Endometrial microvascular endothelial cells (primary cell): ENCODE data around the gene VWA5B1. TPM values are rescaled to one million over a fixed set of nuclear protein-coding genes. Genes with fewer than 3 reads are reported as not detected.

Experiments used
- in situ Hi-C: cut with HindIII; loops from 2 replicates; pipeline ENCODE4 v1.10.0; 2017; ENCODE audit warnings: low sequenced_read_pairs, low pct_unique_long_range_greater_than_20kb; ENCODE audit errors: inconsistent ontology term
- total RNA-seq: library from RNA; depleted of rRNA; stranded (reverse); fragments of >200 nt; gene quantifications from one replicate; pipeline ENCODE4 v1.2.3, GENCODE V29; 2015; ENCODE audit errors: inconsistent ontology term

The VWA5B1 gene
- total RNA-seq, 1 donor from 2014 or later = not detected

DNA sequence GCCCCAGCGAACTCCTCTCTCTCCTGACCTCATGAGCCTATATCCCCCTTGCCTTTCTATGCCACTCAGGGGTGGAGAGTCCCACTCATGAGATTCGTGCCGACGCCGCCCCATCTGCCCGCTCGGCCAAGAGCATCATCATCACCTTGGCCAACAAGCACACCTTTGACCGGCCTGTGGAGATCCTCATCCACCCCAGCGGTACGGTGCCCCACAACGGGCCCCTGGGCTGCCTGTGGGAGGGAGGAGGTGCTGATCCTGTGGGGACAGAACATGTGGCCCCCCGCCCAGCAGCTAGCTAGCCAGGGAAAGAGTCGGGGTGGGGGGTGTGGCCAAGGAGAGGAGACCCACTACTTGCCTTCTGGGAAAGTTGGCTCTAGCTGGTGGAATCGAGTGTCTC, 27.8 kb downstream of the VWA5B1 start:
- in situ Hi-C loops = no loop called here

DNA sequence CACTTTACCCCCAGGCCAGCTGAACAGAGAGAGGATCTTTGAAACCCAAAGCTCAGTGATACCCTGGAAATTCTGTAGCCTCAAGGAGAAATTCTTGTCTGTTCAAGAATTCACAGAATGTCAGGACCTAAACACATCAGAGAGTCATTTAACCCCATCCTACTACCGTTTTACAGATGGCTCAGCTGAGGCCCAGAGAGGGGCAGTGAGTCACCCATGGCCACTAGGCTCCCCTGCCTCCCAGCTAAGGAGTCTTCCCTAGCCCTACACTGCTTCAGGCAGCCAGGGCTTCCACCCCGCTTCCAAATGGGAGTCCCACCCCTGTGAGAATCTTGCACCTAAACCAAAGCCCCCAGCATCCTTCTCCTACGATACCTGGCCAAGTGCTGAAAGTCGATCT, 28.3 kb downstream of the VWA5B1 start:
- in situ Hi-C loops = no loop called here

DNA sequence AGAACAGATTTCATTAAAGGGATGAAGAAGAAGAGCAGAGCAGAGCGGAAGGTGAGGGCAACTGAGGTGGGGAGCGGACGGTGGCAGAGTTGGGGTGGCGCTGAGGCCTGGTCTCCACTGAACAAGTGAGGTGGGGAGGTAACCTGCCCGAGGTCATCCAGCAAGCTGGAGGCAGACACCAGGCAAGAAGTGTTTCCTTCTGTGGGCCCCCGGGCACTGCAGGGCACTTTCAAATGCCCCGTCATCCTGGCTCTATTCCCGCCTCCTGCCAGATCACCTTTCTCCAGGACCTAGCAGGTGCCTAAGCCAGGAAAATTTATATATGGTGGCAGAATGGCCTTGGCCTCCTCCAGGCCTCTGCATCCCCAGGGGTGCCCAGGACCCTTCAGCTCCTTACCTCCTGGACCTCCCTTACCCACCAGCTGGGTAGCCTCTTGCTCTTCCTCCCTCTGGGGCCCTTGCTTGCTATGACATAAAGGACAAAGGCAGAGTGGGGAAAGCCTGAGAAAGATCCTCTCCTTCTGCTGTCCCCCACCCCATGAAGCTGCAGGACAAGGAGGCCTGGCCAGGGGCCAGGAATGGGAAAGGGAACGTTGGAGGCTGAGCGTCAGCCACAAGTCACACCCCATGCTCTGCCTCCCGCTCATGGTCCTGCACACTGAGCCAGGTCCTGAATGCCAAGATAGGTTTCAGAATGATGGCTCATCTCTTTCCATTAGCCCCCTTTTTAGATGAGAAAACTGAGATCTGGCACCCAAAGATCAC, 29.0 kb downstream of the VWA5B1 start:
- in situ Hi-C loops = no loop called here

DNA sequence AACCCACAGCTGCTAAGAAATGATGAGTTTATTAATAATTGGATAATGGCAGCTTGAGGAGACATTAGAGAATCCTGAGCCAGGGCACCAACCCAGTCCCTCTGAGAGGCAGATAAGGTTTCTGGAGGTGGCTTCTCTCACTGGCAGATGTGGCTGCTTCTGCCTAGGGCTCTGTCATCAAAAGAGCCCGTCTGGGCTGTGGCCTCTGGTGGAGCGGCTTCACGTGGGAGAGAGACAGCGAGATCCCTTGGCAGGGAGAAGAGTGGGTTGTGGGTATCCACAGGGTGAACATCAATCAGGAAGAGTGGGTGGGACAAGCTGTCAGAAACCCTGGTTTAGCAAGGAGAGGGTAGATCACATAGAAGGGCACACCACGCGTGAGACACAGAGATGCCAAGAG, 30.0 kb downstream of the VWA5B1 start:
- in situ Hi-C loops = no loop called here

DNA sequence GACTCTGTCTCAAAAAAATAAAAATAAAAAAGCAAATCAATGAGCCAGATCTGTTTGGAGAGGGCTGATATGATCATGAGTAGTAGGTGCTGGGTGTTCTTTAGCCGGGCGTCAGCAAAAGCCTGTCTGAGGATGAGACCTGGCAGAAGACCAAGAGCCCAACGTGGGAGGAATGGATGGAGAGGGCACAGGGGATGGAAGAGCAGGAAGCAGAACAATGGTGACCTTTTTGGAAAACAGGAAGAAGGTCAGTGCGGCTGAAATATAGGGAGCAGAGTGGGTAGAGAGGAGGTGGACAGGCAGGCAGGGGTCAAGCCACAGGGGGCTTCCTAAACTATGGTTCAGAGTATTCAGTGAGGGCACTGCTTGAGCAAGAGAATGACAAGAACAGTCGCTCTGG, 30.9 kb downstream of the VWA5B1 start:
- in situ Hi-C loops = no loop called here

DNA sequence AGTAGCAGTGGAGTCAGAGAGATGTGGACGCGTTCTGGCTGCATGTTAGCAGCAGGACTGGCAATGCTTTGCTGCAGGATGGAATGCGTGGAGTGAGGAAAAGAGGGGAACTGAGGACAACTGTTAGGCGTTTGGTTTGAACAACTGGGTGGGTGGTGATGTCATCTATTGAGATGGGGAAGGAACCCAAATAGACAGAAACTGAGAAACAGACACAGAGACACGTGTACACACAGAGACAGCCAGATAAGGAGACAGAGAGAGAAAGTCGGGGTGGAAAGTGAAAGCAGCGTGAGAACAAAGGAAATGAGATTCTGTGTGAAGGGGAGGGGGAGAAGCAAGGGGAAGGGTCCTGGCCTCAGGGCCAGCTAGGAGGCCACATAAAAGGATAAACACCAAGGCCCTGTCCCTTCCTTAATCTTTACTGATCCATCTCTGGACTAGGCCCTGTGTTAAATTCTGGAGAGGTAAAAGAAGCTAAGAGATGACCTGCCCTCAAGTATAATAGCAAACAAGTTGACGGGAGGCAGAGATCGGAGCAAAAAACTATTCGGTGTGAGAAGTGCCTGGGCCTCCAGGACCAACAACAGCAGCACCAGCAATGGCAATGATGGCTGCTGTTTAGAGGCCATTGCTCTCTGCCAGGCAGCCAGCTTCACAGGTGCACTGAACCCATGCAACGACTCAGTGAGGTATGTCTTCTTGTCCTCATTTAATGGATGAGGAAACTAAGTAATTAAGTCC, 31.6 kb downstream of the VWA5B1 start:
- in situ Hi-C loops = no loop called here

DNA sequence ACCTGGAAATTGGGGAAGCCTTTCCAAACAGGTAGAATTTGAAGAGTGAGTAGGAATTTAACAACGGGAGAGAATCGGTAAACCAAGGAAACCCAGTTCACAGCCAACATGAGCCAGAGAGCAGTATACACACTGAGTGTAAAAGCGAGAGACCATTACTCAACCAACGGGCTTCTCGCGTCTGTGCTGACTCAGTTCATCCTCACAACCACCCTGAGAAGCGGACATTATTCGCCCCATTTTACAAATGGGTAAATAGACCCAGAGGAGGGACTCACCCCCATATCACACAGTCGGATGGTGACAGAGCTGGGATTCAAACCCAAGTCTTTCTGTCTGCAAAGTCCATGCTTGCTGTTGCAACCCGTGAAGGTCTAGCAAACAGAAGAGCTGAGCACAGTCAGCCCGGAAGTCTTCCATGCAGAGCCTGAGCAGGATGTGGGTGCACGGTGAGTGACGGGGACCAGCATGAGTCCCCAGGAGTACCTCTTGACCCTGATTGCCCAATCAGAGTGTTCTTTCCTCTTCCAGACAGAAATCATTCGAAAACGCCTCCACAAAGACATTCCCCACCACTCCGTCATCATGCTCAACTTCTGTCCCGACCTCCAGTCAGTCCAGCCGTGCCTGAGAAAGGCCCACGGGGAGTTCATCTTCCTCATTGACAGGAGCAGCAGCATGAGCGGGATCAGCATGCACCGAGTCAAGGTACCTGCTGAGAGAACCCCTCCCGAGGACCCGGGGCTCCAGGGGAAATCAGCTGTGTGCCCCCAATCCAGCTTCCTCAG, 32.3 kb downstream of the VWA5B1 start:
- in situ Hi-C loops = no loop called here

DNA sequence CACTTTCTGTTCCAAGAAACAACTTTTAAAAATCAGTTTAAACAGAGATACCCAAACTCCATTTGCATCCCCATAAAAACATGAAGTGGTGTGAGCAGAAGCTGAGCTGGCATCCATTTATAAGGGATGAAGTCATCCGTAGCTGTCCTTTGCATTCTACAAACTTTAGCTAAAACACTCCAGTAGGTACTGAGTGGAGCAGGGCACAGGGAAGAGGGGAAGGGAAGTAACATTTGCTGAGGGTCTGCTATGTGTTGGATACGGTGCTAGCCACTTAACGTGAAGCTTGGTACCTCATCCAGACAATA, 32.9 kb downstream of the VWA5B1 start:
- in situ Hi-C loops = no loop called here

DNA sequence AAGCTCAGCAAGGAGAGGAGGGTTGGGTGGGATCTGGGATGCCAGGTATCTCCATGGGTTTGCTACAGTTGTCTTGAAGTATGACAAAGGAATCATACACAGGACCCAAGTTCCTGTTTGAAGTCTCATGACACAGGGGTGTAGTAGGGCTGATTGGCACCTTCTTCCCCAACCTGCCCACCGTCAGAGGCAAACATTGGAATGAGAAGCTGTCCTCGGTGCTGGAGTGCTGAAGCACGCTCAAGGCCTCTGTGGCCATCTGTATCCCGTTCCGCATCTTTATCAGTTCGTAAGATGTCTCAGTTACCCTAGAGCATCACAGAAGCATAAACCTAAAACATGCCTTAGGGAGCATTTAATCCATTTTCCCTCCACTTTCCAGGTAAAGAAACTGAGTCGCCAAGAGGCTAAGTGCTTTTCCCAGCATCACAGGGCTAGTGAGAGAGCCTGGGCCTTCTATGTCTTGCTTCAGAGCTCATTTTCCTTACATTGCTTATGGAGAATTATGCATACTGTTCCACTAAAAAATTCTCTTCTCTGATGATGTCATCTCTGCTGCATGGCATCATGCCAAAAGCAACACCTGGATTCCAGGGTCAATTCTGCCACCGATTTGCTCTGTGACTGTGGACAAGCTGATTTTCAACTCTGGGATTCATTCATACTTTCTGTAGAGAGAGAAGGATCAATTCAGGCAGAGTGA, 34.2 kb downstream of the VWA5B1 start:
- in situ Hi-C loops = no loop called here

DNA sequence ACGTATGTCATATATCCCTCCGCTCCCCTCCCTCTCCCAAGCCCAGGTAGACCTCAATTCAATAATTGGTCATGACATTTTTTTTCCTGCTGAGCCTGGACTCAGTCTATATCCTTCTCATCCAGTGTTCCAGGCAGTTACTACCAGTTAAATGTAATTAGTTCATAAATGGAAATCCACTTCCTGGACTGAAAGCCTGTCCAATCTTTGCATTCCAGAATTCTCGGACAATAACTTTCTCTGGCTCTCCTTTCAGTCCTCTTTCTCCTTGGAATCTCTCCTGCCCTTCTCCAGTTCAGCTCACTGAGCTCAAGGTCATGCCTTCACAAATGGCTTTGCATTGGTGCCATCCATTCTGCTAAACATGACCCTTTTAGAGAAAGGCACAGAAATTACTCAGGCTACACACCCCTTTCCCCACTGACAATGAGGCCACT, 34.8 kb downstream of the VWA5B1 start:
- in situ Hi-C loops = no loop called here

DNA sequence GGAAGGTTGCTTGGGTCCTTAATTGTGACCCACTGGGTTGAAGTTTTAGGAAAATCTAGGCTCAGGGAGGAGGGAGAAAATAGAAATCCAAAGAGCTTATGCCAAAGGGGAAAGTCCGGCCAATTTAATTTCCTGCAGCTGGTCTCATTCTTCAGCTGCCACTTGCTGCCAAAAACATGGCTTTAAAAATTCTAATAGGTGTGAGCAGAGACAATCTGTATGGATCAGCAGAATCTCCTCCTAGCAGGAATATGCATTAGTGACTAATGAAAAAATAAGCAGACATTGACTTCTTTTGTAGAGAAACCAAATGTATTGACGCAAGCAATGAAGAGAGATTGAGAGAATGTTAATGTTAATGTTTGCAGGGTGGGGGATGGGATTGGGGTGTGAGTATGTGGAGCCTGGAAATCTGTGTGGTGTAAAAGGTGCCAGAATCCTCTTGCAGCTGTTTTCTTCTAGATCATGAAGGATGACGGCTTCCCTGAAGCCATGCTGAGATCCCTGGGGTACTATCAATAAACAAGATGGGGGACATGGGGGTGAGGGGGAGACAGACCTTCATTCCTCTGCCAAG, 35.3 kb downstream of the VWA5B1 start:
- in situ Hi-C loops = no loop called here

DNA sequence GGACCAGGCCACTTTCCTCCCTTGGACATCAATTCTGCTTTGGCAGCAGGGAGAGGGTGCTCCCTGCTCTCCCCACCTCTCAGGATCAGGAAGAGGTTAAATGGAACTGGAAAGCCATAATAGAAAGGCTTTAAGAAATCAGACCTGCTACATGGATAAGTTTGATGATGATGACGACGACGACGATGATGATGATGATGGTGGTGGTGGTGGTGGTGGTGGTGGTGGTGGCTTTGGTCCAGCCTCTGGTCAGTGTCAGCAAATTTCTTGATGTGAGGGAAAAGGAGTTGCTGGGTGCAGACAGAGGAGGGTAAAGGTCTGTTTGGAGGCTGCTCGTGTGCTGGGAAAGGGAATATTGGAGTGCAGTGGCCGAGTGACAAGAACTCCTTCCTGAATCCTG, 36.8 kb downstream of the VWA5B1 start:
- in situ Hi-C loops = no loop called here

DNA sequence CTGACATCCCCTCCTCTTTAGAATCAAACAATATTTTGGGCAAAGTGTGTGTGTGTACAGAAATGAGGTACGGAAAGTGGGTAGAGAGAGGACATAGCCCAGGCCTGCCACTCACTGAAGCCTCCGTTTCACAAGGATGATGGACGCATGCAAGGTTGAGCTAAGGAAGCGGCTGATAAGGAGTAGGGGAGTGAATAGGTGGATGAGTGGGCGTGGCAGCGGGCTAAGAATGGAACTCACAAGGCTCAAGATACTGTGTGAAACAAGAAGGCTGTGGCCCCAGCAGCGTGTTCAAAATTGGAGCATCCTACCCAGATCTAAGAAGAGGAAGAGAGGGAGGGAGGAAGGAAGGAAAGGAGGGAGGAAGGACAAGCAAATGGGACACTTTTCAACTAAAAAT, 37.5 kb downstream of the VWA5B1 start:
- in situ Hi-C loops = no loop called here

DNA sequence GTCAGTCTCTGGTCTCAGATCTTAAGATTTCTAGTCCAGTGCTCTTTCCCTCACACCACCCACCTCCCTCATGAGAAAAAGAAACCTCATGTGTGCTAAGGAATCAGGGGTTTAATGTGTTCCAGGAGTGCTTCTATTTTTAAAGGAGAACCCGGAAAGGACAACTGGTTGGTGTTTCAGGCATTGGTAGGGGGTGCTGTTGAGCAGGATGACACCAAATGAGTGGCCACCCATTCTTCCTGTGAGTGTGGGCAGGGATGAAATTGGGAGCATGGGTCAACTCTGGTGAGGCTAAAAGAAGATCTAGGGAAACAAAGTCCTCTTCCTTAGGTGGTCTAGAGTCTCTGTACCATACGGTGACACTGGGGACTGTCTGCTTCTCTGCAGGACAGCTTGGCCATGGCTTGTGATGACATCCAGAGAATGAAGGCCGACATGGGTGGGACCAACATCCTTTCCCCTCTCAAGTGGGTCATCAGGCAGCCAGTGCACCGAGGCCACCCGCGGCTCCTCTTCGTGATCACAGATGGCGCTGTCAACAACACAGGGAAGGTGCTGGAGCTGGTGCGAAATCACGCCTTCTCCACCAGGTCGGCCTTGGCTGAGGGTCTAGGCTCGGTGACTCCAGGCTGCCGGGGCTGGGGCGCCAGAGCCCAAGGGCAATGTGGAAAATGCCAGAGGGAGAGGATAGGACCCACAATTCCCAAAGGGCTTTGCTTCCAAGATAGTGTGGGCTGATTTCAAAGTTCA, 39.3 kb downstream of the VWA5B1 start:
- in situ Hi-C loops = no loop called here

DNA sequence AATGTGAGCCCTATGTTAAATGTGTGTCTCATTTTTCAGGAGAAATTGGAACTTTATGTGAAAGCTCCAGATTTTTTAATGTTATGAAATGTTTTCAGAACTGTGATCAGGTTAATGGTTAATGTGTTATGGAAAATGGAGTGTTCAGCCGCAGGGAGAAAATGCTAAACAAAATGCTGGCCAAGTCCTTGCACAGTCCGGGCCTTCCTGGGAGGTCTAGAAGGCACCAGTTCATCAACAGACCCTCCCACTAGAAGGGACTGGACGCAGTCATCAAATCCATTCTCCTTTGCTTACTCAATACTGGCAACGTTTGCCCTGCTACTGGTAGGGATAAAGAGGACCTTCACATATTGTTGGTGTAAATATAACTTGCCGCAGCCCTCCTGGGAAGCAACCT, 43.4 kb downstream of the VWA5B1 start:
- in situ Hi-C loops = no loop called here

DNA sequence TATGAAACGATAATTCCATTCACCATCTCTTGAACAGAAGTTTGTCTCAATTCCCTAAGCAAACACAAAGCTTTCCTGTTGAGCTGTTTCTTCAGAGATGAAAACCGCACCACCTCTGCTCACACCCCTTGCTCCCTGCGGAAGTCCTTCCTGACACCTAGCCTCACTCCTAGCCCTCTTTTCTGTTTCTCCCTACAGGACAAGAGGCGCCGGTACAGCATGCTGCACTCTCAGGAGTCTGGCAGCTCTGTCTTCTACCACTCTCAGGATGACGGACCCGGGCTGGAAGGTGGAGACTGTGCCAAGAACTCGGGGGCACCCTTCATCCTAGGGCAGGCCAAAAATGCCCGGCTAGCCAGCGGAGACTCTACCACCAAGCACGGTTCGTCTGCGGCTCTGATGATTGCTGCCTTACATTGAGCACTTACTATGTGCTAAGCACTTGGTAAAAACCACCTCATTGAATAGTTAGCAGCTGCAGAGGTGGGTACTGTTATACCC, 45.5 kb downstream of the VWA5B1 start:
- in situ Hi-C loops = no loop called here

DNA sequence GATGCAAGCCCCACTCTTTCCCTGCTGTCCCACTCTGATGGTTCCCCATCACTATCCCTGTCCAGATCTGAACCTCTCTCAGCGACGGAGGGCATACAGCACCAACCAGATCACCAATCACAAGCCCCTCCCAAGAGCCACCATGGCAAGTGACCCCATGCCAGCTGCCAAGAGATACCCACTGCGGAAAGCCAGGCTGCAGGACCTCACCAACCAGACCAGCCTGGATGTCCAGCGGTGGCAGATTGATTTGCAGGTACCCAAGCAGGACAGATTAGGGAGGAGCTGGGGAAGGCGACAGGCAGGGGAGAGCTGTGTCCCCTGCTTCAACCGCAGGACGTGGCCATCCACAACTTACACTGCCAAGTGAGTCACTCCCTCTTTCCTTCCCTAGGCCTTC, 46.9 kb downstream of the VWA5B1 start:
- in situ Hi-C loops = no loop called here

DNA sequence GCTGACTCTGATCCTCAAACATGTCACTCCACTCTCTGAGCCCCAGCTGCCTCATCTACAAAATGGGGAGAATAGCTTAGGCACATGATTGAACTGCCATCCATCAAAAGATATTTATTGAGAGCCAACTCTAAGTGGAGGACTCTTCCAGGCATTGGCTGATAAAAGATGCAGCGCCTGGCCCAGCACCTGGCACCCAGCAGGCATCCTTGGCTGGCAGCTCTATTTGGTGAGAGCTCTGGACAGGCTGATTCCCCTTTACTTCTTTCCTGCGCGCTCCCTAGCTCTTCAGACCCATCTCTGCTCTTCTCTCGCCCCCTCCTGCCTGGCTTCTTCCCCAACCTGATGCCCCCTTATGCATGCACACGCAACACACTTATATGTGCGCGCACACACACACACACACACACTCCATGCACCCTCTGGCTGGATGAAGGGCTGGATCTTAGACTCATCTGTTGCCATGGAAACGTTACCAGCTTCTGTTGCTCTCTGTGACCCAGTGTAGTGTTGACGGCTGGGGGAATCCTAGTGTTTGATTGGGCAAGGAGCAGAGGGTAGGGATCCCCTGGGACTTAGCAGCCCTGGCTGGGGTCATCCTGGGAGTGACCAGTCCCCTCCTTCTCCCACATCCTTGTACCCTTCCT, 49.3 kb downstream of the VWA5B1 start:
- in situ Hi-C loops = no loop called here
